RPMI8226 (cell line): Measurements from ENCODE around the gene NAB2.
A peak's percentile ranks its signal among the peaks of the same experiment; 100 is the strongest.
"Not testable (repeated sequence)": the region's sequence is repeated elsewhere in the genome, so short reads cannot be mapped to it uniquely, and the experiment has no call there.

Experiments used
- DNase-seq: peaks from one replicate; pipeline ENCODE4 v3.0.0-alpha.2; 2015

The NAB2 gene

GRCh38 chr12:57116580-57117281 lies 27.8 kb downstream of the NAB2 start:
- no peak for DNase-seq

DNA sequence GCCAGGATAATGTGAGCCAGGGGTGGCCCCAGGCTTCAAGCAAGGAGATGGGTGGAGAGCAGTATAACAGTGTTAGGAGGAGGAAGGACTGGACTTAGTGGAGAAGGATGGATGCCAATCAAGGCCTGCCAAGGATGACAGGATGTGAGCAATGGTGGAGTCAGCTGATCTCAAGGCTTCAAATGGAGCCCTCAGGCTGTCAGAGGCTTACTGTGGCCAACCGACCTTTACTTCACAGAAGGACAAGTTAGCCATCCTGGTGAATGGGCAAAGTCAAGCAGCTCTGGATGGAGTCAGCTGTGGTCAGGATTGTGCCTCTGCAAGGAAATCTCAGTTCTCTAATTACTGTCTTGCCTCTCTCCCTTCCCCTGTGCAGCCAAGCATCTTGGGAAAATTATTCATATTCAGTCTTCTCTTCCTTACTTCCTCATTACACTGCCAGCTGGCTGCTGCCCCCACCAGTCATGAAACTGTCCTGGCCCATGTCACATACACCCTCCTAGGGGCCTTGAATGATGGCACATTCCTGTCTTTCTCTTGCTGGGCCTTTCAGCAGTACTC lies 29.9 kb downstream of the NAB2 start:
- peak; percentile 64 for DNase-seq

GRCh38 chr12:57119294-57120085 lies 30.6 kb downstream of the NAB2 start:
- no peak for DNase-seq

DNA sequence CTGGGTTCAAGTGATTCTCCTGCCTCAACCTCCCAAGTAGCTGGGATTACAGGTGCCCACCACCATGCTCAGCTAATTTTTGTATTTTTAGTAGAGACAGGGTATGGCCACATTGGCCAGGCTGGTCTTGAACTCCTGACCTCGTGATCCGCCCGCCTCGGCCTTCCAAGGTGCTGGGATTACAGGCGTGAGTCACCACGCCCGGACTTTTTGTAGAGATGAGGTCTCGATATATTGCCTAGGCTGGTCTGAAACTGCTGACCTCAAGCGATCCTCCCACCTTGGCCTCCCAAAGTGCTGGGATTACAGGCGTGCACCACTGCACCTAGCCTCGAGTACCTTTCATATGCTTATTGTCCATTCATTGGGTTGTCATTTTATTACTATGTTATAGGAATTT lies 31.8 kb downstream of the NAB2 start:
- DNase-seq, result not testable (repeated sequence)

GRCh38 chr12:57123813-57124212 lies 34.9 kb downstream of the NAB2 start:
- no peak for DNase-seq

DNA sequence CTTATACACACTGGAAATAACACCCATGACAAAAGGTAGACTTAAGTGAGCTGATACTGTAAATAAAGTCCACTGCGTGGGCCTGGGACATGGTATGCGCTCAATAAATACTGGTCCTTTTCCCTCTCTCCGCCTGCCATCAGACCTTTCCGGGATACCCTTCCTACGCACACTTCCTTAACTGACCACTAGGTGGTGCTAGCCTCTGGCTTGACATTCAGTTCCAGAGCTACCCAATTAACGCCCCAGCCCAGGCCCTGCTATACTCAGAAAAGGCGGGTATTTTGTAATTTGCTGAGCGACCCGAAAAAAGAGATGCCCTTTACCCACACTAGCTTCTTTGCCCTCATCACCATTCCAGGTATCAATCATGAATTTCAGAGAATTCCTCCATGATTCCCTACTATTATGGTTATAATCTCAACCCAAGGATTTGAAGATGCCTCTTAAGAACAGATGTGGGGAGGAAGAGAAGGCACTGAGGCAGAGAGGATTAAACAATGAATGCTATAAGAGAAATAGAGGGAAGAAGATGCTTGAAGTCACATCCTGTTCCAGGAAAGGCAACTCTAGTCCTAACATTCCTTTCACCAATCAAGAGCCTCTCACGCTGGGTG lies 35.5 kb downstream of the NAB2 start:
- DNase-seq, result peak; percentile 80

GRCh38 chr12:57126061-57126460 lies 37.1 kb downstream of the NAB2 start:
- no peak for DNase-seq

- no peak for DNase-seq
Measured at GRCh38 chr12:57126561-57126960, 37.6 kb downstream of the NAB2 start.

DNA sequence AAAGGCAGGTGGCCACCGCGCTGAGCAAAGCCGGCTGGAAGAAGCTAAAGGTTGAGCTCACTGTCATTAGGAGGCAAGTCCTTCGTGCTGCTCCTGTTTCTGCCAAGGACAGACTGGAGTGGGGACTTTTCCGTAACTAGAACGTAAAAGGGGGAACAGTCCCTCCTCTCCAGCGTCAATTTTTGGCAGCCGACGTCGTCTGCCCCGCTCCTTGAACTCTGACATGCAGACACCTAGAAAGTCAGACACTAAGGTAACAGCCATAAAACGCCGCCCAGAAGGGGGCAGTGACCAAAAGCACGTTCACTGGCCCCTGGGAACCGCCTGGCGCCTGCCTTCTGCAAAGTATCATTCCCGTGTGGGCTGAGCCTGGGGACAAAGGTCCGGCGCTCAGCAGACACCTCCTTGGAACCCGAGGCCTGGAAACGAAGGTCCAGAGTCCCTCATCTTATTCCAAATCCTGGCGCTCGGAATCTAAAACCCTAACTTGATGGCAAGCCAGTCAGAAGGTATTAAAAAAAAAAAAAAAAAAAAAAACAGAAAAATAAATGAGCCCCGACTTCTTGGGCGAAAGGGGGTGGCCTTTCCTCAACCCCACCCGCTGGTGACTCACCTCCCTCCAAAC lies 38.3 kb downstream of the NAB2 start:
- peak; percentile 81 for DNase-seq

- DNase-seq, result peak; percentile 77
Measured at GRCh38 chr12:57127726-57128518, 39.0 kb downstream of the NAB2 start, which contains the start of gene LRP1. TSS of gene LRP1 (plus strand) at chr12:57128483. CDS start at chr12:57128965, 482 bp downstream.

GRCh38 chr12:57128519-57129247 lies 39.8 kb downstream of the NAB2 start:
- DNase-seq, result no peak

GRCh38 chr12:57129321-57129842 lies 40.5 kb downstream of the NAB2 start:
- DNase-seq, result no peak

GRCh38 chr12:57129889-57130288 lies 41.0 kb downstream of the NAB2 start:
- no peak for DNase-seq

DNA sequence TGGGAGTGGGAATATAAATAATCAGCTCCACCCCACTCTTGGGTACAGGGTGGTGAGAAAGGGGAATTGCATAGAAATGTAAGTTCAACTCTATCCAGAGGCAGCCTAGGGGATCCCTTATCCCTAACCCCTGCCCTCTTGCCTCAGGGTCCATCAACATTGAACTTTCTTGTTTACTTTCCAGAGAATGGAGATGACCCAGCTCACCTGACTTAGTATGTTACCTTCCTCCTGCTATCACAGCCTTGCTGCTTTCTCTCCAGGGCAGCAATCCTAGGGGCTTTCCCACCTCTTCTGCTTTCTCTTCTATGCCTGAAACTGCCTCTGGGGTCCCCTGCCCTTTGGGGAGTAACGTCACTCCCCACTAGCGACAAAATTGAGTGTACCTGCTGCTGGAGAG lies 42.0 kb downstream of the NAB2 start:
- DNase-seq, result no peak

DNA sequence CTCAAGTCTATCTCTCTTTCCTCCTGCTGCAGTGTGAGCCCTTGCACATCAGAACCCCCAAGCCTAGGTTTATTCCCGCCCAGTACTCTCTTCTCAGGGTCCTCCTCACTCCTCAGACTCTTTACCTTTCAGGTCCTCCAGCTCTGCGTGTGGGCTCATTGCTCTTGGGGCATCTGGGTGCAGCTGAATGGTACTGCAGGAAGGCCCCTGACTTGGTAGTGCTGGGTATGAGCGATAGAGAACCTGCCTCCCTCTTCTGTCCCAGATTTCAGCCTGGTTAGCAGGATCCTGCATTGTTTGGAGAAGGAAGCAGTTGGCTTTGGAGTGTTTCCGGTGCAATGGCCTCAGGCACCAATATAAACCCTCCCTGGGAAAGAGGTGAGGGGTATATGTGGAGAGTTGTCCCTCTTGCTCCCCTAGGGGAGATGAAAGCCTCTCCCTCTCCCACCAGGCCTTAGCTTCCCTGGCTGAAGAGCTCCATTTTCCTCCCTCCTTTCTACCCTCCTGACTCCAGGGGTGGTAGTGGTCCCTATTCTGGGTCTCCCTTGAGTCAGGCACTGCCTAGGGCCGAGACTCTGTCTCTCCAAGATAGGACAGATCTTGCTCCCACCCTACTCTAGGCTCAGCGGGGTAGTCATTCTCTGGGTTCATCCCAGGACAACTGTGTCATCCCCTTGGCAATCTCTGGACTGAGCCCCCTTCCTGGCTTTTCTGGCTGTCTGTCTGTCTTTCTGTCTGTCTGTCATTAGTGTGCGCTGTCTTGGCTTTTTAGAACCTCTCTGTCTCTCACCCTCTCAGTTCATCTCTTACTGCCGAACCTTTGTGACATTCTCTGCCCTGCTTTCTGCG lies 43.2 kb downstream of the NAB2 start:
- DNase-seq, result no peak

- no peak for DNase-seq
Measured at GRCh38 chr12:57133013-57133569, 44.2 kb downstream of the NAB2 start.

DNA sequence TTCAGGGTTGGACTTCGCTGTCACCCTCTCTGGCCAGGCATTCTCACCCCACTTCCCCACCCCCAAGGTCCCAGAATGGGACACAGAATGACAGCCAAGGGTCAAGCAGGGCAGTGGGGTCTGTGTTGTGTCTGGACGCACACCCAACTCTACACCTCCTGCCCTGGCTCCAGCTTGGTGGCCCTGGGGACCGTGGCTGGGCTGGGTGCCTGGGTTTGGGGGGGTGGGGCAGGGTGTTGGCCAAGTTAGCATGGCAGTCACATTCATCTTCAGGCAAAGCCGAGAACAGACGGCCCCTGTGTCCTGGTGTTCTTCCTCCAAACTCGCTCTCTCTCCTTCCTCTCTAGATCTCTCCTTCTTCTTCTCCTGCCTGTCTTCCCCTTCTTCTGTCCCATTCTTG lies 45.0 kb downstream of the NAB2 start:
- DNase-seq, result no peak

- no peak for DNase-seq
Measured at GRCh38 chr12:57134949-57135348, 46.0 kb downstream of the NAB2 start.

DNA sequence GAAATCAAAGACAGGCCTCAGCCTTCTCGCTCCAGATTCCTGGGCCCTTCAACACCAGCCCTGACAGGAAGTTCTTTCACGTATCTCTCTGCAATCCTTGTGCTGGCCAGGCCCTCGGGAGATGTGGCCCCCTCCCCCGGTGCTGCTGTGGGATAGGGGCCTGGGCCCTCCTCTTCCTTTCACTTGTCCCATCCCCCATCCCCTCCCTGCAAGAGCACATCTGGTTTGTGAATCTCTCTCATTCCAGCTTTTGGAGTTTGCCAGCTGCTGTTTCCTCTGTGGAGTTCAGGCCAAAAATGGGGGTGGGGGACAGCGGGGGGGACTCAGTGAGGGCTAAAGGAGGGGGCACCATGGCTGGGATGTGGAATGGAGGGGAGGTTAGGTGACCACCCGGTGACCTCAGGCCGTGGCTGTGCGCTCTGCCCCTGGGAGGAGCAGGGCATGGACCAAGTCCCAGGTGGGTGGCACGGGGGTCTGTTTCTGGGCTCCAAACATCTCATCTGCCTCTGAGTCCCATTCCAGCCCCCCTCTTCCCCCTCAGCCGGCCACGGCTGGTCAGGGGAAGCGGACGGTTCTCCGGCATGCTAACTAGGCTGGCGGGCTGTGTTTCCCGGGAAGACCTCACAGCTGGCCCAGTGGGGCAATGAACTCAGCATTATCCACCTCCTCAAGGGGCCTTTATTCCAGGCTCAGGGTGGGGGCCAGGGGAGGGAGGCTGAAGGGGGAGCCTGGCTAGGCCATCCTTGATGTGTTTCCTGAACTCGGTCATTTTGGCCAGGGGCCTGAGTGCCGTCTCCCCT lies 46.8 kb downstream of the NAB2 start:
- no peak for DNase-seq
